Measurements from ENCODE around the gene ATXN7L1. TPM values are rescaled to one million over a fixed set of nuclear protein-coding genes. Genes with fewer than 3 reads are reported as not detected.

The ATXN7L1 gene
- total RNA-seq, 1 experiment from 2014 or later: 14.6 TPM

- no peaks in the 10 kb centered on the region; the same call in 1 of the 2 replicates for H3K9me3 ChIP-seq (ENCODE audit: insufficient read depth, low read depth)
- no TSS peak for BruUV-seq (replicated peaks)
- H3K9me2 ChIP-seq (ENCODE audit: insufficient read depth): no peaks in the 10 kb centered on the region
- H3K4me3 ChIP-seq: no peak overlapping the region
- H3K27me3 ChIP-seq (ENCODE audit: insufficient read depth, low read depth): no peaks in the 10 kb centered on the region
- intact Hi-C loops (cut with micrococcal nuclease; ENCODE audit: unreplicated experiment): no loop called here
- ChIA-PET CTCF (interaction anchor here (0.6 to 1.0 kb wide), 3 partner anchors 10 to 581 kb away, joined by 3 to 9 read pairs (median 4); no protein-coding TSS in a partner anchor), POLR2A (ENCODE audit: unreplicated experiment) (no interaction called here)
- H4K20me1 ChIP-seq (ENCODE audit: insufficient read depth): no peaks in the 10 kb centered on the region
- H3K4me1 ChIP-seq (replicated peaks; ENCODE audit: insufficient read depth): peaks cover 25% of the 10 kb centered on the region
- no peak for DNase-seq
- H3K79me2 ChIP-seq (ENCODE audit: low read depth): no peaks in the 10 kb centered on the region
- H2AFZ ChIP-seq: no peak overlapping the region
- TF ChIP-seq CTCF (conservative IDR thresholded peaks at IDR 0.05): no peak
- no peak for TF ChIP-seq EZH2 (IDR thresholded peaks at IDR 0.05; ENCODE audit: low read depth)
- H3K36me3 ChIP-seq (ENCODE audit: low read depth): 0 out of 2 replicates have a peak, but pooled peaks cover 5% of the 10 kb centered on the region
- H3F3A ChIP-seq (ENCODE audit: insufficient read depth, low read depth): peaks cover 13% of the 10 kb centered on the region
- no peak overlapping the region for H3K4me2 ChIP-seq
- no peak overlapping the region for H3K27ac ChIP-seq
Observed at GRCh38 chr7:105768117-105768516, 108.3 kb downstream of the ATXN7L1 start.

GRCh38 chr7:105766421-105767073 lies 109.9 kb downstream of the ATXN7L1 start:
- POLR2A ChIA-PET (ENCODE audit: unreplicated experiment): no interaction called here
- 0 out of 2 replicates have a peak, but pooled peaks cover 3% of the 10 kb centered on the region for H3K36me3 ChIP-seq (ENCODE audit: low read depth)

GRCh38 chr7:105765846-105766245 lies 110.6 kb downstream of the ATXN7L1 start:
- TF ChIP-seq CTCF (conservative IDR thresholded peaks at IDR 0.05): no peak
- TF ChIP-seq EZH2 (IDR thresholded peaks at IDR 0.05; ENCODE audit: low read depth): no peak
- Histone ChIP-seq H3K4me3 (no peak overlapping the region), H3K27ac (no peak overlapping the region), H3K27me3 (ENCODE audit: insufficient read depth, low read depth) (no peaks in the 10 kb centered on the region), H3F3A (ENCODE audit: insufficient read depth, low read depth) (peaks cover 12% of the 10 kb centered on the region), H2AFZ (no peak overlapping the region), H3K4me2 (no peak overlapping the region), H4K20me1 (ENCODE audit: insufficient read depth) (no peaks in the 10 kb centered on the region), H3K36me3 (ENCODE audit: low read depth) (no peaks in the 10 kb centered on the region), H3K4me1 (replicated peaks; ENCODE audit: insufficient read depth) (peaks cover 24% of the 10 kb centered on the region), H3K79me2 (ENCODE audit: low read depth) (no peaks in the 10 kb centered on the region), H3K9me3 (ENCODE audit: insufficient read depth, low read depth) (no peaks in the 10 kb centered on the region), H3K9me2 (ENCODE audit: insufficient read depth) (no peaks in the 10 kb centered on the region)
- DNase-seq: no peak
- intact Hi-C loops (cut with micrococcal nuclease; ENCODE audit: unreplicated experiment): no loop called here
- BruUV-seq (replicated peaks): no TSS peak
- CTCF ChIA-PET: interaction anchor here (0.6 to 2.2 kb wide), 8 partner anchors 8 to 264 kb away, joined by 3 to 7 read pairs (median 4); no protein-coding TSS in a partner anchor
- POLR2A ChIA-PET (ENCODE audit: unreplicated experiment): no interaction called here

More at GRCh38 chr7:105766421-105767073, 109.9 kb downstream of the ATXN7L1 start:
- no peaks in the 10 kb centered on the region for H4K20me1 ChIP-seq (ENCODE audit: insufficient read depth)
- CTCF ChIA-PET: interaction anchor here (2.2 kb wide), 1 partner anchor 263 kb away, joined by 7 read pairs; no protein-coding TSS in a partner anchor
- H3K4me3 ChIP-seq: no peak overlapping the region
- no peak for DNase-seq
- H3K4me1 ChIP-seq (replicated peaks; ENCODE audit: insufficient read depth): peaks cover 25% of the 10 kb centered on the region
- H3K9me3 ChIP-seq (ENCODE audit: insufficient read depth, low read depth): no peaks in the 10 kb centered on the region
- H3K27ac ChIP-seq: no peak overlapping the region
- H3K27me3 ChIP-seq (ENCODE audit: insufficient read depth, low read depth): no peaks in the 10 kb centered on the region
- H2AFZ ChIP-seq: no peak overlapping the region
- H3F3A ChIP-seq (ENCODE audit: insufficient read depth, low read depth): peaks cover 13% of the 10 kb centered on the region
- no peak for TF ChIP-seq EZH2 (IDR thresholded peaks at IDR 0.05; ENCODE audit: low read depth)
- no peak for TF ChIP-seq CTCF (conservative IDR thresholded peaks at IDR 0.05)
- BruUV-seq (replicated peaks): no TSS peak
- intact Hi-C loops (cut with micrococcal nuclease; ENCODE audit: unreplicated experiment): no loop called here
- no peak overlapping the region for H3K4me2 ChIP-seq
- no peaks in the 10 kb centered on the region for H3K79me2 ChIP-seq (ENCODE audit: low read depth)
- no peaks in the 10 kb centered on the region for H3K9me2 ChIP-seq (ENCODE audit: insufficient read depth)
